ENCODE measurements around the gene EMILIN3. TPM values are rescaled to one million over a fixed set of nuclear protein-coding genes. Genes with fewer than 3 reads are reported as not detected.

The EMILIN3 gene, protein sequence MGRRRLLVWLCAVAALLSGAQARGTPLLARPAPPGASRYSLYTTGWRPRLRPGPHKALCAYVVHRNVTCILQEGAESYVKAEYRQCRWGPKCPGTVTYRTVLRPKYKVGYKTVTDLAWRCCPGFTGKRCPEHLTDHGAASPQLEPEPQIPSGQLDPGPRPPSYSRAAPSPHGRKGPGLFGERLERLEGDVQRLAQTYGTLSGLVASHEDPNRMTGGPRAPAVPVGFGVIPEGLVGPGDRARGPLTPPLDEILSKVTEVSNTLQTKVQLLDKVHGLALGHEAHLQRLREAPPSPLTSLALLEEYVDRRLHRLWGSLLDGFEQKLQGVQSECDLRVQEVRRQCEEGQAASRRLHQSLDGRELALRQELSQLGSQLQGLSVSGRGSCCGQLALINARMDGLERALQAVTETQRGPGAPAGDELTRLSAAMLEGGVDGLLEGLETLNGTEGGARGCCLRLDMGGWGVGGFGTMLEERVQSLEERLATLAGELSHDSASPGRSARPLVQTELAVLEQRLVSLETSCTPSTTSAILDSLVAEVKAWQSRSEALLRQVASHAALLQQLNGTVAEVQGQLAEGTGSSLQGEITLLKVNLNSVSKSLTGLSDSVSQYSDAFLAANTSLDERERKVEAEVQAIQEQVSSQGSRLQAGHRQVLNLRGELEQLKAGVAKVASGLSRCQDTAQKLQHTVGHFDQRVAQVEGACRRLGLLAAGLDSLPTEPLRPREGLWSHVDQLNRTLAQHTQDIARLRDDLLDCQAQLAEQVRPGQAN
- total RNA-seq: 1 to 10 TPM in 1 of 2 donors, under 1 TPM in 1; 0.44 to 3.4 TPM
- long read RNA-seq, partial matches to known transcripts: 0 of 2 reads
- long read RNA-seq, other reads (novel, unspliced or antisense): 2 of 2 reads

DNA sequence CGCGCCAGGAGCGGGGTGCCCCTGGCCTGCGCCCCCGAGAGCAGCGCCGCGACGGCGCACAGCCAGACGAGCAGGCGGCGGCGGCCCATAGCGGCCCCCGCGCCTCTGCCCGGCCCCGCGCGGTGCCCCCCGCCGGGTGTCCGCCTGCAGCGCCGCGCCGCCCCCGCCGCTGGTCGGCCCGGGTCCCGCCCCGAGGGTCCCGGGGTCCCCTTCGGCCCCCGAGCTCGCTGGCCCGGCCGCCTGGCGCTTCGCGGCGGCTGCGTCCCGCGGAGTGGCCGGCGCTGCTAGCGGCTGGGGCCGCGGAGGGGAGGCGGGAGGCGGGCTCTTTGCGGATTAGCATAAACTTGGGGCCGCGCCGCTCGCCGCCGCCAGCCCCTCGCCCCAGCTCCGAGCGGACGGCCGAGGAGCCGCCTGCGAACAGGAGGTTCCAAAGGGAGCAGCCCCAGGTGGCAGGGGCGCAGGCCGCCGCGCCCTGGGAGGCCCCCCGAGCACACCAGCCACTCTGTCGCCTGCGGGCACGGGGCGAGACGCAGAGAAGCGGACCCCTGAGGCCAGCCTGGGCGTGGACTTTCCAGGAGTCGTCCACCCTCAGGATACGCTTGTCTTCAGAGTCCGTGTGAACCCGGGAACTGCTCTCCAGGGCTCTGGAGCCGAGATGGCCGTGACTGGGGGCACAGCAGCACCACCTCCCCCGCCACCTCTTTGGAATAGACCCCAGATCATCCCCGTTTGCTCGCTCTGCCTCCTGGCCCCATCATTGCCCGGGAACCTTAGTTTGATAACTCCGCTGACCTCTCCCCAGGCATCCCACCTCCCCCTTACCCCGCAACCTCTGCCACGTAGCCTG, at the start of gene EMILIN3:
EMILIN3 (minus strand) TSS at position 273 of the 847 bp plus-strand sequence; CDS start at position 89, 184 bp downstream.
- ATAC-seq (peak in 1 of 2 donors; percentile 12), DNase-seq (no peak)
- intact Hi-C loops (cut with DNase I): no loop called here

DNA sequence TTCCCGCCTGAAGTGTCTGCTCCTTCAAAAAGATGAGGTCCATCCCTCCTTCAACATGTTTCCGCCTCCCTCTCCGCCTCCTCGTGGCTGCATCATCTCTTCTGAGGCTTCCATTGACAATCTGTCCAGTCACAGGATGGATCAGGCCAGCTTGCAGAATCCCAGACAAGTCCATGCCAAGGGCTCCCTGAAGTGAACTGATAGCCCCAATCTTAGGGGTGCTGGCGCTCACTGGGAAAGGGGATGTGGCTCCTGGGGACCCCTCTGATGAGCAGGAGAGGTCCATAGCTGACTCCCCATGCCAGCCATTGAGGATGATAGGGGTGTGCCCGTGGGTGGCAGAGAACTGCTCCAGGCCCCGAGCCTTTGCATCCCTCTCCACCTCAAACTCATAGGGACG, 48.6 kb upstream of the EMILIN3 start:
- DNase-seq (no peak), ATAC-seq (no peak)
- intact Hi-C loops (cut with DNase I): loop anchor here in 1 of 2 donors (10.0 kb wide), 1 partner anchor 240 kb away; no protein-coding TSS in a partner anchor

DNA sequence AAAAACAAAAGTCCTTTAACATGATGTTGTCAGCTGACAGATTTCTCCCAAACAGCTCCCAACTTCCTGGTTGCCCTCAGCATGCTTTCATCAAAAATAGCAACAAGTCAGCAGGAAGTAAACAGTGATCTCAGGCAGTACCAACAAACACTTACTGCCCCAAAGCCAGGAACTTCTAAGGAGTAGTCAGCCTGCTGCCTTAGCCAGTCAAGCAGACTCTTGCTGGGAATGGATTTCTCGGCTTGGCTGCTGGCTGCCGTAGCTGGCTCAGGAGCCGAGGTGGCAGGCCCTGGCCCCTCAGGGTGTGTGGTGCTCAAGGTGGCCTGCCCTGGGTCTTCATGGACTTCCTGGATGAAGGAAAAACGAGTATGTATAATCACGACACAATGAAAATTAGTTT, 46.6 kb upstream of the EMILIN3 start:
- intact Hi-C loops (cut with DNase I): loop anchor here in 1 of 2 donors (10.0 kb wide), 1 partner anchor 238 kb away; no protein-coding TSS in a partner anchor
- ATAC-seq: no peak
- DNase-seq: no peak

DNA sequence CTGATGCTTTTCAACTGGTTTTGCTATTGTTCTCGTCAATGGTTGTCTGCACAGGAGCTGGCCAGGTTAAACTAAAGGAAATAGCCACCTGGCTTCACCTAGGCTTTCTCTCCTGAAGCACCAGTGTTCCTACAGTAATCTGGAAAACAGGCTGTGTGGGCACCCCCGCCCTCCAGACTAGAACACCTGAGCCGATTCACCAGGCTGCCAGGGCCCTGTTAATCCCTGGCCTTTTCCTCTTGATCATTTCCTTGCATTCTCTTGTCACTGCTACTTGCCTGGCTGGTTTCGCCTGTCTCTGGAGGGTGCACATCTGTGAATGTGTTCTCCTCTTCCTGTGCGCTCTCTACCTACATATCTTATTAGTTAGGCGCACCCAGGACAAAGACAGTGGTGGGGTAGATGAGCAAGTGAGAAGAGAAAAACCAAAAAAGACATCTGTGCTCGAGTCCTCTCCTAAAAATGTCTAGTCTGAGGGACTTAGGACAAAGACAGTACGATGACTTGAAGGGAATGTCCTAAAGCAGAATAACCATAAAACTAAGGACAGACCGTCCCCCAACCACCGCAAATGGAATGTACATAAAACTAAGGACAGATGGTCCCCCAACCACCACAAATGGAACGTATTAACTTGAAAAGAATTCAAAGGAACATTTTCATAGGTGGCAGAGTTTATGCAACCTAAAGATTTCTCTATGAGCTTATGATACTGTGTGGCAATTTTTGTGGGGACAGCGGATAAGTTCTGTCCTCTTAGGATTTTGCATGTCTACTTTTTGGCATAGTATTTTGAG, 45.9 kb upstream of the EMILIN3 start:
- no peak for ATAC-seq
- DNase-seq: no peak
- intact Hi-C loops (cut with DNase I): loop anchor here in 1 of 2 donors (10.0 kb wide), 1 partner anchor 238 kb away; no protein-coding TSS in a partner anchor

DNA sequence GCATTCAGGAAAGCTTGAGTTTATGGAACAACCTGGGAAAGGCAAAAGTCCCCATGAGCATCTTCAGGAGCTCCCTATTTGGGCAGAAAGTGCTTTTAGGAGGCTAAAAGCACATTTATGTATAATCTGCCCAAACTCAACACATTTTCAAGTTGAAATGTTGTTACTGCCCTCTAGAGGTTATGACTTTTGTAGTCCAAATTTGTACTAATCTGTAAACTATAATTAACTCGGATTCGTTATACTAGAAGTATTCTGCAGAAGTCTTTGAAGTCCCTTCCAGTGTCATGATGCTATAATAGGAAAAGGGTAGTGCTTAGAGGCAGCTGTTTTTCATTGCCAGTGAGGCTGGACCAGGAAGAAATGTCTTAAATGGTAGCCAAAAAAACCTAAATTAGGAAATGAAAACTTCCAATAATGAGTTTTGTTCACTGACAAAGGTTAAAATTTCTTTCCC, 44.8 kb upstream of the EMILIN3 start:
- DNase-seq (no peak), ATAC-seq (peak; percentile 56 to 76)
- intact Hi-C loops (cut with DNase I): loop anchor here in 1 of 2 donors (10.0 kb wide), 1 partner anchor 237 kb away; no protein-coding TSS in a partner anchor

DNA sequence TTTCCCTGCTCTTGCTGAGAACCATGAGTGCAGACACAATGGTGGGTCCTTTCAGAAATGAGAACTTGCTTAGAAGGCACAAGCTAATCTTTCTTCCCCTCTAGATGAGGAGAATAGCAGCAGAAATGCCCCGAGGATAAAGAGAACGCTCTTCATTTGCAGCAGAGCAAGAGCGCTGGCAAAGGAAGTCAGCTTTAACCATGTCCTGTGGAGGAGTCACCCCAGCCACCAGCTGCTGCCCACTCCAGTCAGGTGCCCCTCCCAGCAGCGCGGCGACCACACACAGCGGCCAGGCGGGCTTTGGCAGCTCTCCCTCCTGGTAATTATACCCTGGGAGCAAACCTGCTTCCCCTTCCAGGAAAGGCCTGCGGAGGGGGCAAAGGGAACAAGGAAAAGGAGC, 42.4 kb upstream of the EMILIN3 start:
- intact Hi-C loops (cut with DNase I): loop anchor here in 1 of 2 donors (5.0 to 10.0 kb wide), 2 partner anchors 57 to 274 kb away; partner anchors contain the start of gene PLCG1
- DNase-seq (no peak), ATAC-seq (peak in 1 of 2 donors; percentile 70)

DNA sequence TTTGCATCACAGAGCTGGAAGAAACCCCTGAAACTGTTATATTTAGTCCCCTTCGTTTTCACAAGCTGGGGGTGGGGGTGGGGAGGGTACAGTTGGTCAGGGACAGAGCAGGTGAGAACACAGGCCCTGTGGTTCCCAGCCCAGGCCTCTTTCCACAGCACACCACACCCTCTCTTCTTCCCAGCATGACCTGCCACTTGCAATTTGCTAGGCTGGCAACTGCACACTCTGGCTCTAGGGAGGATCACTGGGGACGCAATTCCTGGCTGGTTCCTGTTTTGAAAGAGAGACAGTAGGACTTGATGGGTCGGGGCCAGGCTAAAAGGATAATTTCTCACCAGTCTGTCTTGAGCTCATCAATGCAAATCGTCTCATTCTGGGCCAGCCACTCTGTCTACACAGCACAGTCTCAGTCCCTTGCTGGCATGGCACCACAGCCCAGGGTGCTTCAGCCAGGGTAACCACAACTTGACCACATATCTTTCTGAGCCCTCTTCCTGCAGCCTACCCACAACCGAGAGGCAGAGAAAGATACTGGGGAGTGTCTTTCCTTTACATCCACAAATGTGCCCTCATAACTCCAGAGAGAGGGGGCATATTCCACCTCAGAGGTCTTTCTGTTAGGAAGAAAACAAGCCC, 41.7 kb upstream of the EMILIN3 start:
- ATAC-seq (no peak), DNase-seq (no peak)
- intact Hi-C loops (cut with DNase I): loop anchor here in 1 of 2 donors (5.0 to 10.0 kb wide), 2 partner anchors 56 to 273 kb away; partner anchors contain the start of gene PLCG1

DNA sequence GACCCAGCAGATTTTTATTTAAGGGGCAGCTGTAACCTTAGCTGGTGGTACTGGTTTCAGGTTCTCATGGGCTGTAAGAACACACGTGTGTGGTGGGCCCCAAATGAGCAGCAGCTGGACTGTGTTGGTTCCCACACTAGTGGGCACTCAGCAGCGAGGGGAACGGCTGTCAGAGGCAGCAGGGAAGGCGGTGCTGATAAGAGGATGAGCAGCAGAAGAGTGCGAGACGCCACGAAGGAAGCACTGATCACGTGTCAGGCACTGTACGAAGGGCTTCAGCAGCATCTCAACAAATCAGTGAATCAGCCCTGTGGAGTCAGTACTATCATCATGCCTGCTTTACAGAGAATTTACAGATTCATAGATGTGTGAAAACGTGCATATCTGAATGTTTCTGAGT, 41.0 kb upstream of the EMILIN3 start:
- ATAC-seq: peak in 1 of 2 donors; percentile 36
- intact Hi-C loops (cut with DNase I): loop anchor here in 1 of 2 donors (5.0 to 10.0 kb wide), 2 partner anchors 55 to 273 kb away; partner anchors contain the start of gene PLCG1
- DNase-seq: no peak

DNA sequence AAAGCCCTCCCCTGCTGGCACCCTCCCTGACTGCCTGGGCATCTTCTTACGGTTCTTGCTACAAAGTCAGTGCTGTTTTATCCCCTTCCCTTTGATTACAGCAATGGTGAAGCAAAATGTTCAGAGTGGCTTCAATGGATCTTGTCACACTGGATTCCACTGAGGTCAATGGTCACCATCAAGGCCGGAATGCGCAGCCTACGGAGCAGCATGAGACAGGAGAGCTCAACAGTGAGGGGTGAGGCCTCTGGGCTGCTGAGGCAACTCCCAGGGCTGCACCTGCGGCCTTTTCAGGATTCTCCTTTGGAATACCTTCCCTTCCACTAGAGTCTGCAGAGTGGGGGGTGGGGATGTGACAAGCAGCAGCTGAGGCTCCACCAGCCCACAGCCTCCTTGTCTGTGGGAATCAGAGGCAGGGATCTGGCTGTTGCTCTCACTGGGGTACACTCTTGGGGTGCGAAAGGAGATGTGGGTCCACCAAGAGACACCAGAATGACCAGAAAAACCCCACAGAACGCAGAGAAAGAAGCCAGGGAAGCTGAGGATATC, 40.4 kb upstream of the EMILIN3 start:
- no peak for ATAC-seq
- intact Hi-C loops (cut with DNase I): loop anchor here in 1 of 2 donors (5.0 to 10.0 kb wide), 2 partner anchors 55 to 272 kb away; partner anchors contain the start of gene PLCG1
- DNase-seq: no peak

DNA sequence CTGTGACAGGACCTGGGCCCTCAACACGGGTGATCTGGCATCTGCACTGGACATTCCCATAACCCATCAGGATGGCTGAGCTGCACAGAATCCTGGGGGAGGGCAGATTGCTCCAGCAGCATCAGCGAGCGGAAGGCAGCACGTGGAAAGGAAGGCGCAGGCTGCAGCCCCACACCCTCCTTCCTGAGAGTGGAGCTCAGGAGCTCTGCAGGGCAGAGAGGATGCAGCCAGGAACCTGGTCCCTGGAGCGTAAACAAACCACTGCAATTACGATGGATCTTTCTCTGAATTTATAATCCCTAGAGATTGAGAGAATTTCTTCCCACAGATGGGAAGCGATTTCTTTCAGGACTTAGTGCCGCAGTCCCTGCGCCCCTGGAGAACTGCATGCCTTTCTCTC, 39.7 kb upstream of the EMILIN3 start:
- DNase-seq (no peak), ATAC-seq (no peak)
- intact Hi-C loops (cut with DNase I): loop anchor here in 1 of 2 donors (5.0 to 10.0 kb wide), 2 partner anchors 54 to 272 kb away; partner anchors contain the start of gene PLCG1

DNA sequence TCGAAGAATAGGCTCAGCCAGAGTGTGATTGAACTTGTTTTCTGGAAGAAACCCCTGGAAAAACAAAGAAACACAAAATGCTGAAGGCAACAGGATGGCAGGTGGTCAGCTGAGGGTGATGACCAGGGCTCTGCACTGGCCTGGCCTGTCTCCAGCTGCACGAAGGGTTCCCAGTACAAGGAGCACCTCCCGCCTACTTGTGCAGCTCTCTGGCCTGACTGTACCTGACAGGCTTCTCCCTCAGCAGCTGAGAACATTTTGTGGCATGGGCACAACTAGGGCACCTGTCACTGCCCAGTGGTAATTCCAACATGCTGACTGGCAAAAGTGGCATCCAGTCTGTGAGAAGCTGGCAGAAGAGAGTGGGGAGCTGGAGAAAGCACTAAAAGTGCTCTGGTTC, 38.8 kb upstream of the EMILIN3 start:
- intact Hi-C loops (cut with DNase I): loop anchor here in 1 of 2 donors (5.0 to 10.0 kb wide), 2 partner anchors 53 to 271 kb away; partner anchors contain the start of gene PLCG1
- ATAC-seq (peak in 1 of 2 donors; percentile 50), DNase-seq (no peak)

DNA sequence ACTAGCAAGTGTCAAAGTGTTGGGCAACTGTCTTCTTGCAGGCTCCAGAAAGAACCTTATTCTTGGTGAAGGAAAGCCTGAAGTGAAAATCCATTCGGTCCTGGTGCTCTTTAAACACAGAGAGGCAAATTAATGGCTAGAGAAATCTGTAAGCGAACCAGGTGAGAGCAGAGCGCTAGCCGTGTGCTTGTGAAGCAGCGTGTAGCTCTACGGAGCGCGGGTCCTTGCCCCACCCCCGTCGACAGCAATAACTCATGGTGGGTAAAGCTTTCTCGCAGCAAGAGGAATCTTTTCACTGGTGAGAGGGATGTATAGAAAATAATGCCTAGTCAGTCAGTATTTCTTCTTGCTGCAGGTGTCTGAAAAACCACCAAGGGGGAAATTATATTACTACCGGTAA, 37.0 kb upstream of the EMILIN3 start:
- ATAC-seq: no peak
- no peak for DNase-seq
- intact Hi-C loops (cut with DNase I): loop anchor here in 1 of 2 donors (10.0 kb wide), 1 partner anchor 269 kb away; the partner anchor contains the start of gene PLCG1

DNA sequence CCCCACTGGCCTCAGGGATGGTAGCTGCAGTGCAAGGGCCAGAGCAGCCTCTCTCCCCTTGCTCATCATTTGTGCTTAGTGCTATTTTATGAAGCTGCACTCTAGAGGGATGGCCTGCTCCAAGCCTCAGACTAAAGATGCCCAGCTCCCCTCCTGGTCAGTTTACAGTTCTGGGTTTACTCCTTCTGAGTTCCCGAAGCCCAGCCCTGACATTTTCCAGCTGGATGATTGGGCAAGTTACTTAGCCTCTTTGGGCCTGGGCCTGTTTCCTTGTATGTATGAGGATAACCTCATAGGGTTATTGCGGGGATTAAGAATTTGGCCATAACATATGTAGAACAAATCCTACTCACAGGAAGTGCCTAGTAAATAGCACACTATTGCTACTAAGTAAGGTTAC, 31.8 kb upstream of the EMILIN3 start:
- intact Hi-C loops (cut with DNase I): no loop called here

DNA sequence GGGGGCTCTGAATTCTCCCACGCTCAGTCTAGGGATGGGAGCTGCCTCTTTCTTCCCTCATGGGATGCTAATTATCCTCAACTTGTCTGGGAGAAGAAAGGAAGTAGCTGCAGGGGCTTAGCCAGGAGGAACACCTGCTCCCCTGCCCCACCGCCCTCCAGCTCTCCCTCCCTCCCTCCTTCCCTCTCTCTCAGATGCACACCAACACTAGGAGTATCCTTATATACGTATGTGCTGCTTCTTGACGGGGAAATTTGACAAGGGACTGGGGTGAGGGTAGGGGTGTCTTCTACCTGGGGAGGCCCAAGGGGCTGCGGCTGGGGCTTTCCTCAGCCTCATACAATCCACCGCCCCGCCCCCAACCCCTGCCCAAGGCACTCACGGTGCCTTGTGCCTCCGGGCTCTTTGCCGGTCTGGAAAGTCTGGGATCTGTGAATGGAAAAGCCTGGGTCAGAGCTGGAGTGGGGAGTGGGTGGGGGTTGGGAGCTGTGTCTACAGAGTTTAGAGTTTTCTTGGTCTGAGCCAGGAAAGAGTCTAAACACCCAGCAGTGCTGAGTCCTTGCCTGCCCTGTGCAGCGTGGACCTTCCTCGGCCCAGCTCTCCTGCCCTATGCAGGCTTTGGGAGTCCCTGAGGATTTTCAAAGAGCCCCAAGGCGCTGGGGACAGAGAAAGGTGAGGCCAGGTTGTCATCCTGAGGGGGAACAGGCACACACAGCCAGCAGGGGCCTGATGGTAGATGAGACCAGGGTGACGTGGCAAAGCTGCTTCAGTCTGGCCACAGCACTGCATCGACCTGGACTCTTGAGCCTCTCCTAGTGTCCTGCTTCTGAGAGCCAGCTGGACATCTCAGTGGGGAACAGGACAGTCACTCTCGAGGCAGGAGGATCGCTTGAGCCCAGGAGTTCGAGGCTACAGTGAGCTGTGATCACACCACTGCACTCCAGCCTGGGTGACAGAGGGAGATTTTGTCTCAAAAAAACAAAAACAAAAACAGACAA, 29.3 kb upstream of the EMILIN3 start:
- intact Hi-C loops (cut with DNase I): no loop called here
- ATAC-seq (peak; percentile 16 to 33), DNase-seq (peak; percentile 39)

More for the DNA sequence above, 31.8 kb upstream of the EMILIN3 start:
- peak; percentile 54 for DNase-seq
- peak; percentile 44 to 80 for ATAC-seq

DNA sequence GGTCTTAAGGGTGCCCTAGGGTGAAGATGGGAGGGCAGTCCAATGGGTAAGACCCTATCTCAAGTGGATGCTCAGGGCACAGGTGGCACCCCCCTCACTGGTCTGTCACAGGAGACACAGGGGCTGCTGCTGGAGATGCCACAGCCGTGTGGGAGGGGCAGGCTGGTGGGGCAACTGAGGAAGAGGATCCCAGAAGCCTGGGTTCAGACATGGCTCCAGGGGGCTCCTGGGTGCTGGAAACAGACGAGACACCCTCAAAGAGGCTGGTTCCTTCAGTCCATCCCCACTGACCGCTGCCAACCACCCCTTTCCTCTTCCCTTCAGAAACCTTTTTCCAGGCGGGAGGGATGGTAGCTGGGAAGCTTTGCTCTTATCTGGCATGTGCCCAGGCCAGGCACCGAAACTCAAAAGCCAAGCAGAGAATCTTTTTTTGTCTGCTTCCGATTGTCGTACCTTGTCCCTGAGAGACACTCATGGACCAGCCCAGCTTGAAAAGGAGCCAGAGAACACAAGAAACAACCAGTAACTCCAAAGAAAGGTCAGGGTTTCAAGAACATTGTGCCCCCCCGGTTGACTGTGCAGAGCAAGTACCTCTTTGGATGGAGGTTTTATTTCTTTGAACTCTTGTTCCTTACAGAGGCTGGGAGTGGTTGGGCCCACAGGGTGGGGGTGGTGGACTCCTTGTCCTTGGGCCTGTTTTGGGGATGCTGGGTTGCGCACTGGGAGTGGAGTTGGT, 28.5 kb upstream of the EMILIN3 start:
- DNase-seq: peak; percentile 28
- ATAC-seq: no peak
- intact Hi-C loops (cut with DNase I): no loop called here

Data from left cardiac atrium (tissue), 4 donors.